ENCODE results near the gene ZFYVE28. TPM values are rescaled to one million over a fixed set of nuclear protein-coding genes. Genes with fewer than 3 reads are reported as not detected.

Gene ZFYVE28
- total RNA-seq, 1 experiment from 2014 or later = 12.9 TPM

GRCh38 chr4:2304877-2305561 is 113.4 kb downstream of the ZFYVE28 start:
- Histone ChIP-seq H3K4me2 (no peak overlapping the region), H3K4me3 (no peak overlapping the region), H3K9me2 (ENCODE audit: insufficient read depth) (no peaks in the 10 kb centered on the region), H3F3A (ENCODE audit: insufficient read depth, low read depth) (no peaks in the 10 kb centered on the region), H3K27me3 (ENCODE audit: insufficient read depth, low read depth) (0 out of 2 replicates have a peak, but pooled peaks cover 8% of the 10 kb centered on the region), H3K4me1 (replicated peaks; ENCODE audit: insufficient read depth) (no peaks in the 10 kb centered on the region), H4K20me1 (ENCODE audit: insufficient read depth) (no peaks in the 10 kb centered on the region), H3K9me3 (ENCODE audit: insufficient read depth, low read depth) (no peaks in the 10 kb centered on the region), H3K27ac (no peak overlapping the region), H3K36me3 (ENCODE audit: low read depth) (no peaks in the 10 kb centered on the region), H3K79me2 (ENCODE audit: low read depth) (no peaks in the 10 kb centered on the region), H2AFZ (no peak overlapping the region)
- no peak for TF ChIP-seq CTCF (conservative IDR thresholded peaks at IDR 0.05)
- no peak for TF ChIP-seq EZH2 (IDR thresholded peaks at IDR 0.05; ENCODE audit: low read depth)
- DNase-seq = peak in 1 of 2 experiments; percentile 6
- ChIA-PET POLR2A (ENCODE audit: unreplicated experiment) (no interaction called here), CTCF (no interaction called here)
- BruUV-seq (replicated peaks) = no TSS peak
- intact Hi-C loops (cut with micrococcal nuclease; ENCODE audit: unreplicated experiment) = no loop called here

- BruUV-seq (replicated peaks) = no TSS peak
These were observed 114.0 kb downstream of the ZFYVE28 start for GRCh38 chr4:2304321-2304876.

DNA sequence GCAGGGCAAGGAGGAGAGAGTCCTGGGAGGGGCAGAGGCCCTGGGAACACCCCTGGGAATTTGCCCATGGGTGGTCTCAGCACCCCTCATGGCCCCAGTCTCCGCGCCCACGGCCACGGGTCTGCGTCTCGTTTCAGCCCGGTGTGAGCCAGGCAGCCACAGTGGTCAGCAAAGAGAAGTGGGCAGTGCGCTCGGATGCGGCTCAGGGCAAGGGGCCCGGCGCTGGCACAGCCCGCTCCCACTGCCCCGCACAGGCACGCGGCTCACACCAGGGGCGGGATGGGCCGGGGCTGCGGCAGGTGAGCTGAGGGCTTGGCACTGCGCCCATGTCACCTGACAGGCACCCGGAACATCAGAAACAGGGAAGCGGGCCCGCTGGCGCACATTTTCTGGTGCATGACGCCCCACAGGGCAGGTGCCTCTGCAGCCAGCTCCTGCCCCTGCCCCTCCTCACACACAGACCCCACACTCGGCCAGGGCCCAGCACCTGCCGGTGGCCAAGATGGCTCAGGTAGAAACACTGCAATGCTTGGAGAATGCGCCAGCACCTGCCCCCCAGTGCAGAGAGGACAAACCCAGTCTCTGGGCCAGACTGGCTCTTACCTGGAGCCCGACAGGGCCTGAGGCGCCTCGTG is 114.6 kb downstream of the ZFYVE28 start:
- H3K79me2 ChIP-seq (ENCODE audit: low read depth) = no peaks in the 10 kb centered on the region
- no peaks in the 10 kb centered on the region for H3K36me3 ChIP-seq (ENCODE audit: low read depth)
- H2AFZ ChIP-seq = no peak overlapping the region
- DNase-seq = no peak
- H3K4me3 ChIP-seq = no peak overlapping the region
- CTCF ChIA-PET = no interaction called here
- no peak overlapping the region for H3K27ac ChIP-seq
- H3K9me2 ChIP-seq (ENCODE audit: insufficient read depth) = no peaks in the 10 kb centered on the region
- H3K9me3 ChIP-seq (ENCODE audit: insufficient read depth, low read depth) = no peaks in the 10 kb centered on the region
- TF ChIP-seq CTCF (conservative IDR thresholded peaks at IDR 0.05) (no peak), EZH2 (IDR thresholded peaks at IDR 0.05; ENCODE audit: low read depth) (no peak)
- H3K4me1 ChIP-seq (replicated peaks; ENCODE audit: insufficient read depth) = no peaks in the 10 kb centered on the region
- H3F3A ChIP-seq (ENCODE audit: insufficient read depth, low read depth) = no peaks in the 10 kb centered on the region
- H3K4me2 ChIP-seq = no peak overlapping the region
- intact Hi-C loops (cut with micrococcal nuclease; ENCODE audit: unreplicated experiment) = no loop called here
- no peaks in the 10 kb centered on the region for H4K20me1 ChIP-seq (ENCODE audit: insufficient read depth)
- no TSS peak for BruUV-seq (replicated peaks)
- peaks cover 13% of the 10 kb centered on the region; the same call in 1 of the 2 replicates for H3K27me3 ChIP-seq (ENCODE audit: insufficient read depth, low read depth)
- POLR2A ChIA-PET (ENCODE audit: unreplicated experiment) = no interaction called here

More at GRCh38 chr4:2304321-2304876, 114.0 kb downstream of the ZFYVE28 start:
- intact Hi-C loops (cut with micrococcal nuclease; ENCODE audit: unreplicated experiment) = no loop called here
- ChIA-PET POLR2A (ENCODE audit: unreplicated experiment) (no interaction called here), CTCF (no interaction called here)
- no peaks in the 10 kb centered on the region for H3F3A ChIP-seq (ENCODE audit: insufficient read depth, low read depth)
- no peak overlapping the region for H3K4me2 ChIP-seq
- H3K9me2 ChIP-seq (ENCODE audit: insufficient read depth) = no peaks in the 10 kb centered on the region
- H3K9me3 ChIP-seq (ENCODE audit: insufficient read depth, low read depth) = no peaks in the 10 kb centered on the region
- no peak overlapping the region for H3K4me3 ChIP-seq
- no peak overlapping the region for H3K27ac ChIP-seq
- no peaks in the 10 kb centered on the region for H3K4me1 ChIP-seq (replicated peaks; ENCODE audit: insufficient read depth)
- DNase-seq = peak in 1 of 2 experiments; percentile 5
- no peaks in the 10 kb centered on the region for H4K20me1 ChIP-seq (ENCODE audit: insufficient read depth)
- 0 out of 2 replicates have a peak, but pooled peaks cover 8% of the 10 kb centered on the region for H3K27me3 ChIP-seq (ENCODE audit: insufficient read depth, low read depth)
- H2AFZ ChIP-seq = no peak overlapping the region
- no peaks in the 10 kb centered on the region for H3K79me2 ChIP-seq (ENCODE audit: low read depth)
- TF ChIP-seq CTCF (conservative IDR thresholded peaks at IDR 0.05) = no peak
- TF ChIP-seq EZH2 (IDR thresholded peaks at IDR 0.05; ENCODE audit: low read depth) = no peak
- no peaks in the 10 kb centered on the region for H3K36me3 ChIP-seq (ENCODE audit: low read depth)
